HepG2 (cell line): ENCODE measurements around the gene TUBB3. TPM values are rescaled to one million over a fixed set of nuclear protein-coding genes. Genes with fewer than 3 reads are reported as not detected.

Experiments
- KLF6 ChIP-seq: IDR thresholded peaks from 2 replicates; pipeline ENCODE4 v1.8.0; 2016; ENCODE audit warnings: missing biosample characterization, missing genetic modification reagents
- NR2F6 ChIP-seq, 2 experiments: IDR thresholded peaks; 2 replicates each; pipeline ENCODE4 v1.6.1; 2016; ENCODE audit warnings: antibody characterized with exemption in 1 of 2, mild to moderate bottlenecking in 1 of 2
- RFXANK ChIP-seq: IDR thresholded peaks from 2 replicates; pipeline ENCODE4 v1.6.1; 2016
- RXRA ChIP-seq: sonication (generic); formaldehyde crosslinking; IDR thresholded peaks from 2 replicates; pipeline ENCODE4 v1.5.1; 2020; ENCODE audit warnings: missing genetic modification reagents
- ZBTB7A ChIP-seq: sonication (generic); formaldehyde crosslinking; IDR thresholded peaks from 2 replicates; pipeline ENCODE4 v1.8.0; 2022; ENCODE audit warnings: mild to moderate bottlenecking, missing genetic modification reagents
- ZNF230 ChIP-seq: sonication (generic); formaldehyde crosslinking; IDR thresholded peaks from 2 replicates; pipeline ENCODE4 v1.4.0; 2020; ENCODE audit warnings: mild to moderate bottlenecking, missing genetic modification reagents
- ZNF253 ChIP-seq: sonication (generic); formaldehyde crosslinking; IDR thresholded peaks from 2 replicates; pipeline ENCODE4 v1.8.0; 2022; ENCODE audit warnings: mild to moderate bottlenecking, missing genetic modification reagents, borderline replicate concordance
- ZNF317 ChIP-seq: sonication (generic); formaldehyde crosslinking; IDR thresholded peaks from 2 replicates; pipeline ENCODE4 v1.5.0; 2020; ENCODE audit warnings: mild to moderate bottlenecking, missing genetic modification reagents
- polyA plus RNA-seq, 8 experiments: library from polyadenylated mRNA; depleted of rRNA in 3 of 8; stranded (reverse) in 7 of 8; unstranded in 1 of 8; fragments of >200 nt; fragmentation: Illumina TruSeq in 4 of 8; extraction: Trizol in 4 of 8; gene quantifications; 2 replicates each; pipeline versions ENCODE4 v1.2.1 to v1.2.3, GENCODE V29; 2011 to 2016; ENCODE audit warnings: low read depth in 4 of 8, missing spikeins in 1 of 8, mixed read lengths in 1 of 8; ENCODE audit not compliant: insufficient read depth in 1 of 8
- total RNA-seq, 5 experiments: library from RNA; depleted of rRNA; stranded (reverse); fragments of >200 nt; fragmentation: Illumina TruSeq; extraction: Trizol; gene quantifications; 2 replicates each; pipeline ENCODE4 v1.2.3, GENCODE V29; 2016; ENCODE audit warnings: low read depth in 1 of 5
- TF ChIP-seq, protein P1 (sequence below): sonication (generic); formaldehyde crosslinking; IDR thresholded peaks from 2 replicates; pipeline ENCODE4 v1.4.0; 2020; ENCODE audit warnings: missing genetic modification reagents; ENCODE audit errors: not compliant biosample characterization
- TF ChIP-seq, protein P2 (sequence below): sonication (generic); formaldehyde crosslinking; IDR thresholded peaks from 2 replicates; pipeline ENCODE4 v1.4.0; 2020; ENCODE audit warnings: missing genetic modification reagents, mild to moderate bottlenecking, borderline replicate concordance
- TF ChIP-seq, protein P3 (sequence below): sonication (generic); formaldehyde crosslinking; IDR thresholded peaks from 2 replicates; pipeline ENCODE4 v1.4.0; 2020; ENCODE audit warnings: missing genetic modification reagents, borderline replicate concordance
- TF ChIP-seq, protein P4 (sequence below): sonication (generic); formaldehyde crosslinking; IDR thresholded peaks from 2 replicates; pipeline ENCODE4 v1.4.0; 2020; ENCODE audit warnings: mild to moderate bottlenecking, missing genetic modification reagents

The TUBB3 gene
- total and polyA plus RNA-seq, 2 of the 13 experiments (the other 11 are each of a cell fraction or from before 2014, with no cell fraction given), result 110 to 185 TPM

DNA sequence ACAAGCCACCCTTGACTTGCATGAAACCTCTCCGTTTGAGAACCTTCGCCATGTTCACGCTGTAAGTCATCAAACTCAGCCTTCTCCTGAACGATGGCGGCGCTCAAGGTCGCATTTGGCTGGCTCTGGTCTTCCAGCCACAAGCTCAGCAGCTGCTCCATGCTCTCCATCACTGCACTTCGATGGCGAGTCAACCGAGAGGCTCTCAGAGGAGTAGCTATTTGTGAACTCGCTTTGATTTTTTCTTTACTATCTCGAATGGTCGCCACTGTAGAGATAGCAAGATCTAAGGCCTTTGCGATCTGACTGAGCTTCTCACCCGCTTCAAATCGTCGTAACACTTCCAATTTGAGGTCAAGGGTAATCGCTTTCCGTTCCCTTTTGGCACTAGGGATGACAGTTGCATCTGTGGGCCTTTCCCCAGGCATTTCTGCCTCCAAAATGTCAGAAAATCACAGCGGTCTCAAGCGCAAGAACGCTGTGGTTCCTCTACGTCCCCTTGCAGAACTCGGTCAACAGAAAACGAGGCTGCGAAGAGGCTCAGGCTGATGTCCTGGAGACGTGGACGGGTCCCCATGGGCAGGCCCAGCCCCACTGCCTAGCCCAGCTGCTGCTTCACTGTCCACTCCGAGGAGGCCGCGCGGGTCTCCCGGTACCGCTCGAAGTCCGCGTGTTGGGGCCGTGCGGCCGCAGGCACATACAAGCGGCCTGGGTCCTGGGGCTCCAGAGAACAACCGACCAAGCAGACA lies 48.5 kb downstream of the TUBB3 start (continued):
- TF ChIP-seq ZNF253 (CRISPR knock-in tag), result peak; percentile 62; the same call in 1 of the 2 replicates
- TF ChIP-seq, protein P1, sequence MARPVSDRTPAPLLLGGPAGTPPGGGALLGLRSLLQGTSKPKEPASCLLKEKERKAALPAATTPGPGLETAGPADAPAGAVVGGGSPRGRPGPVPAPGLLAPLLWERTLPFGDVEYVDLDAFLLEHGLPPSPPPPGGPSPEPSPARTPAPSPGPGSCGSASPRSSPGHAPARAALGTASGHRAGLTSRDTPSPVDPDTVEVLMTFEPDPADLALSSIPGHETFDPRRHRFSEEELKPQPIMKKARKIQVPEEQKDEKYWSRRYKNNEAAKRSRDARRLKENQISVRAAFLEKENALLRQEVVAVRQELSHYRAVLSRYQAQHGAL (CRISPR knock-in tag), result peak; percentile 69
- TF ChIP-seq ZBTB7A (CRISPR knock-in tag), result 0 out of 2 replicates have a peak, but pooled peaks have one; percentile 4
- 0 out of 2 replicates have a peak, but pooled peaks have one; percentile 6 for TF ChIP-seq RXRA (CRISPR knock-in tag)
- no peak for TF ChIP-seq NR2F6 (IDR thresholded peaks at IDR 0.05)
- TF ChIP-seq NR2F6 (CRISPR knock-in tag; IDR thresholded peaks at IDR 0.05), result 0 out of 2 replicates have a peak, but pooled peaks have one; percentile 7
- TF ChIP-seq, protein P2, sequence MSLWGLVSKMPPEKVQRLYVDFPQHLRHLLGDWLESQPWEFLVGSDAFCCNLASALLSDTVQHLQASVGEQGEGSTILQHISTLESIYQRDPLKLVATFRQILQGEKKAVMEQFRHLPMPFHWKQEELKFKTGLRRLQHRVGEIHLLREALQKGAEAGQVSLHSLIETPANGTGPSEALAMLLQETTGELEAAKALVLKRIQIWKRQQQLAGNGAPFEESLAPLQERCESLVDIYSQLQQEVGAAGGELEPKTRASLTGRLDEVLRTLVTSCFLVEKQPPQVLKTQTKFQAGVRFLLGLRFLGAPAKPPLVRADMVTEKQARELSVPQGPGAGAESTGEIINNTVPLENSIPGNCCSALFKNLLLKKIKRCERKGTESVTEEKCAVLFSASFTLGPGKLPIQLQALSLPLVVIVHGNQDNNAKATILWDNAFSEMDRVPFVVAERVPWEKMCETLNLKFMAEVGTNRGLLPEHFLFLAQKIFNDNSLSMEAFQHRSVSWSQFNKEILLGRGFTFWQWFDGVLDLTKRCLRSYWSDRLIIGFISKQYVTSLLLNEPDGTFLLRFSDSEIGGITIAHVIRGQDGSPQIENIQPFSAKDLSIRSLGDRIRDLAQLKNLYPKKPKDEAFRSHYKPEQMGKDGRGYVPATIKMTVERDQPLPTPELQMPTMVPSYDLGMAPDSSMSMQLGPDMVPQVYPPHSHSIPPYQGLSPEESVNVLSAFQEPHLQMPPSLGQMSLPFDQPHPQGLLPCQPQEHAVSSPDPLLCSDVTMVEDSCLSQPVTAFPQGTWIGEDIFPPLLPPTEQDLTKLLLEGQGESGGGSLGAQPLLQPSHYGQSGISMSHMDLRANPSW, result 0 out of 2 replicates have a peak, but pooled peaks have one; percentile 43
- no peak for TF ChIP-seq RFXANK (CRISPR knock-in tag)
- TF ChIP-seq, protein P3, sequence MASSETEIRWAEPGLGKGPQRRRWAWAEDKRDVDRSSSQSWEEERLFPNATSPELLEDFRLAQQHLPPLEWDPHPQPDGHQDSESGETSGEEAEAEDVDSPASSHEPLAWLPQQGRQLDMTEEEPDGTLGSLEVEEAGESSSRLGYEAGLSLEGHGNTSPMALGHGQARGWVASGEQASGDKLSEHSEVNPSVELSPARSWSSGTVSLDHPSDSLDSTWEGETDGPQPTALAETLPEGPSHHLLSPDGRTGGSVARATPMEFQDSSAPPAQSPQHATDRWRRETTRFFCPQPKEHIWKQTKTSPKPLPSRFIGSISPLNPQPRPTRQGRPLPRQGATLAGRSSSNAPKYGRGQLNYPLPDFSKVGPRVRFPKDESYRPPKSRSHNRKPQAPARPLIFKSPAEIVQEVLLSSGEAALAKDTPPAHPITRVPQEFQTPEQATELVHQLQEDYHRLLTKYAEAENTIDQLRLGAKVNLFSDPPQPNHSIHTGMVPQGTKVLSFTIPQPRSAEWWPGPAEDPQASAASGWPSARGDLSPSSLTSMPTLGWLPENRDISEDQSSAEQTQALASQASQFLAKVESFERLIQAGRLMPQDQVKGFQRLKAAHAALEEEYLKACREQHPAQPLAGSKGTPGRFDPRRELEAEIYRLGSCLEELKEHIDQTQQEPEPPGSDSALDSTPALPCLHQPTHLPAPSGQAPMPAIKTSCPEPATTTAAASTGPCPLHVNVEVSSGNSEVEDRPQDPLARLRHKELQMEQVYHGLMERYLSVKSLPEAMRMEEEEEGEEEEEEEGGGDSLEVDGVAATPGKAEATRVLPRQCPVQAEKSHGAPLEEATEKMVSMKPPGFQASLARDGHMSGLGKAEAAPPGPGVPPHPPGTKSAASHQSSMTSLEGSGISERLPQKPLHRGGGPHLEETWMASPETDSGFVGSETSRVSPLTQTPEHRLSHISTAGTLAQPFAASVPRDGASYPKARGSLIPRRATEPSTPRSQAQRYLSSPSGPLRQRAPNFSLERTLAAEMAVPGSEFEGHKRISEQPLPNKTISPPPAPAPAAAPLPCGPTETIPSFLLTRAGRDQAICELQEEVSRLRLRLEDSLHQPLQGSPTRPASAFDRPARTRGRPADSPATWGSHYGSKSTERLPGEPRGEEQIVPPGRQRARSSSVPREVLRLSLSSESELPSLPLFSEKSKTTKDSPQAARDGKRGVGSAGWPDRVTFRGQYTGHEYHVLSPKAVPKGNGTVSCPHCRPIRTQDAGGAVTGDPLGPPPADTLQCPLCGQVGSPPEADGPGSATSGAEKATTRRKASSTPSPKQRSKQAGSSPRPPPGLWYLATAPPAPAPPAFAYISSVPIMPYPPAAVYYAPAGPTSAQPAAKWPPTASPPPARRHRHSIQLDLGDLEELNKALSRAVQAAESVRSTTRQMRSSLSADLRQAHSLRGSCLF (CRISPR knock-in tag), result peak; percentile 79; the same call in 1 of the 2 replicates
- peak; percentile 15; the same call in 1 of the 2 replicates for TF ChIP-seq ZNF230 (CRISPR knock-in tag)
- TF ChIP-seq, protein P4, sequence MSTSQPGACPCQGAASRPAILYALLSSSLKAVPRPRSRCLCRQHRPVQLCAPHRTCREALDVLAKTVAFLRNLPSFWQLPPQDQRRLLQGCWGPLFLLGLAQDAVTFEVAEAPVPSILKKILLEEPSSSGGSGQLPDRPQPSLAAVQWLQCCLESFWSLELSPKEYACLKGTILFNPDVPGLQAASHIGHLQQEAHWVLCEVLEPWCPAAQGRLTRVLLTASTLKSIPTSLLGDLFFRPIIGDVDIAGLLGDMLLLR (CRISPR knock-in tag), result peak; percentile 3; the same call in 1 of the 2 replicates
- no peak for TF ChIP-seq KLF6 (CRISPR knock-in tag)
- peak; percentile 69; the same call in 1 of the 2 replicates for TF ChIP-seq ZNF317 (CRISPR knock-in tag)
